Measurements from ENCODE around the gene SIX6. TPM values are rescaled to one million over a fixed set of nuclear protein-coding genes. Genes with fewer than 3 reads are reported as not detected.

SIX6 gene
- total RNA-seq, 1 donor from 2014 or later: not detected

GRCh38 chr14:60512126-60512525 lies 3.2 kb downstream of the SIX6 start:
- intact Hi-C loops (cut with micrococcal nuclease): no loop called here

GRCh38 chr14:60512973-60513571 lies 4.1 kb downstream of the SIX6 start:
- intact Hi-C loops (cut with micrococcal nuclease): no loop called here

GRCh38 chr14:60514378-60514740 lies 5.4 kb downstream of the SIX6 start:
- intact Hi-C loops (cut with micrococcal nuclease): loop anchor here (2.0 kb wide), 1 partner anchor 32 kb away; no protein-coding TSS in a partner anchor

- intact Hi-C loops (cut with micrococcal nuclease): loop anchor here (2.0 kb wide), 1 partner anchor 32 kb away; no protein-coding TSS in a partner anchor
These were observed 6.0 kb downstream of the SIX6 start for GRCh38 chr14:60514741-60515491.

GRCh38 chr14:60515511-60516289 lies 6.8 kb downstream of the SIX6 start:
- intact Hi-C loops (cut with micrococcal nuclease): loop anchor here (2.0 kb wide), 1 partner anchor 33 kb away; no protein-coding TSS in a partner anchor

GRCh38 chr14:60532442-60532841 lies 23.5 kb downstream of the SIX6 start:
- intact Hi-C loops (cut with micrococcal nuclease): no loop called here

- intact Hi-C loops (cut with micrococcal nuclease): no loop called here
These were observed 28.7 kb downstream of the SIX6 start for GRCh38 chr14:60537663-60538062.

- intact Hi-C loops (cut with micrococcal nuclease): no loop called here
These were observed 35.7 kb downstream of the SIX6 start for GRCh38 chr14:60544659-60545058.

GRCh38 chr14:60553808-60554207 lies 44.9 kb downstream of the SIX6 start:
- intact Hi-C loops (cut with micrococcal nuclease): no loop called here

- intact Hi-C loops (cut with micrococcal nuclease): loop anchor here (1.0 to 5.0 kb wide), 2 partner anchors 231 to 500 kb away; no protein-coding TSS in a partner anchor
These were observed 53.1 kb downstream of the SIX6 start for GRCh38 chr14:60561845-60562746.

Other genes starting within 250 kb of the SIX6 start
- gene C14orf39, start 23.1 kb upstream of the SIX6 start, total RNA-seq: not detected in 2 replicates
- gene SIX1, start 140.3 kb downstream of the SIX6 start, total RNA-seq: 1.2 TPM in 2 replicates
- gene SIX4, start 215.2 kb downstream of the SIX6 start, total RNA-seq: 1.2 and 1.4 TPM in 2 replicates
- 41.7 and 45.2 TPM in 2 replicates for gene MNAT1, start 225.6 kb downstream of the SIX6 start, total RNA-seq